Activated CD8-positive, alpha-beta T cell treated with anti-CD3 and anti-CD28 coated beads, Interleukin-2, amount 10 ng/mL, durations not matched to agents 7 days and 5 days (primary cell): Measurements from ENCODE around the gene PLEK. TPM values are rescaled to one million over a fixed set of nuclear protein-coding genes. Genes with fewer than 3 reads are reported as not detected.

ENCODE experiments used
- ATAC-seq: fragments of 150-1000 bp; cut with Tn5 transposase; one replicate; pipeline ENCODE4 v1.10.0; 2021; ENCODE audit warnings: moderate library complexity
- CTCF ChIA-PET: fragments of 350-600 bp; sonication (Branson Sonifier 250); formaldehyde crosslinking; loops from one replicate; lab custom pipeline; 2021; ENCODE audit warnings: antibody characterized with exemption; lab: Charles Lee
- POLR2A ChIA-PET: fragments of 350-600 bp; sonication (Branson Sonifier 250); formaldehyde crosslinking; loops from one replicate; lab custom pipeline; 2021; ENCODE audit warnings: antibody characterized with exemption; lab: Charles Lee
- DNase-seq: peaks from one replicate; pipeline ENCODE4 v3.0.0-alpha.2; 2020
- H3K27ac Mint-ChIP-seq: one replicate; pipeline ENCODE4 v1.8.0; 2021; ENCODE audit warnings: mild to moderate bottlenecking, mixed read lengths
- H3K27me3 Mint-ChIP-seq: one replicate; pipeline ENCODE4 v1.8.0; 2021; ENCODE audit warnings: low read depth, mixed read lengths
- H3K36me3 Mint-ChIP-seq: one replicate; pipeline ENCODE4 v1.8.0; 2021; ENCODE audit warnings: low read depth, mixed read lengths
- H3K4me1 Mint-ChIP-seq: one replicate; pipeline ENCODE4 v1.8.0; 2021; ENCODE audit warnings: low read depth, mixed read lengths
- H3K4me3 Mint-ChIP-seq: one replicate; pipeline ENCODE4 v1.8.0; 2021; ENCODE audit warnings: mild to moderate bottlenecking, mixed read lengths
- H3K9me3 Mint-ChIP-seq: one replicate; pipeline ENCODE4 v1.8.0; 2022; ENCODE audit warnings: mixed read lengths; ENCODE audit not compliant: insufficient read depth
- total RNA-seq, 2 experiments: library from RNA; stranded (reverse); gene quantifications; one replicate each; pipeline ENCODE4 v1.2.3, GENCODE V29; 2021

The PLEK gene
- total RNA-seq, 2 experiments from 2014 or later = 4.5 to 4.7 TPM

DNA sequence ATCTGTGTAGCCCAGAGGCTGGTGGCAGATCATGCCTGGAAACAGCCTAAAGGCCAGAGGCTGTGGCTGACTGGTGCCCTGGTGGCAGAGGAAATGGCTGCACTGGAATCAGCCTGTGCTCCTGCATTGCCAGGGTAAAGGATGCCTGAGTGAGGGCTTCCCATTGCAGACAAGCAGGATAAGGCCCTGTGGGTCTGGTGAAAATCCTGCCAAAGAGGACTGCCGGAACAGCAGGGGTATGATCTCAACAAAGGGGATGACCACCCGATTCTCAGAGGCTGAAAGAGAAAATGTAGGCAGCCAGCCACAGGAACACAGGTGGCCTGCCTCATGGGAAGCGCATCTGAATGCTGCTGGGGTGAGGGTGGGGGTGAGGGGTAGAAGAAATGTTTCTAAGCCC is 53.8 kb downstream of the PLEK start:
- H3K9me3 Mint-ChIP-seq = no peaks in the 10 kb centered on the region
- ATAC-seq = no peak
- H3K36me3 Mint-ChIP-seq = peaks cover 2% of the 10 kb centered on the region
- no peak overlapping the region for H3K4me3 Mint-ChIP-seq
- POLR2A ChIA-PET = no interaction called here
- H3K27me3 Mint-ChIP-seq = no peaks in the 10 kb centered on the region
- peaks cover 14% of the 10 kb centered on the region for H3K4me1 Mint-ChIP-seq
- no peak for DNase-seq
- CTCF ChIA-PET = interaction anchor here (0.8 to 1.7 kb wide), 3 partner anchors 23 to 28 kb away, joined by 4 to 11 read pairs (median 4); no protein-coding TSS in a partner anchor
- no peak overlapping the region for H3K27ac Mint-ChIP-seq

DNA sequence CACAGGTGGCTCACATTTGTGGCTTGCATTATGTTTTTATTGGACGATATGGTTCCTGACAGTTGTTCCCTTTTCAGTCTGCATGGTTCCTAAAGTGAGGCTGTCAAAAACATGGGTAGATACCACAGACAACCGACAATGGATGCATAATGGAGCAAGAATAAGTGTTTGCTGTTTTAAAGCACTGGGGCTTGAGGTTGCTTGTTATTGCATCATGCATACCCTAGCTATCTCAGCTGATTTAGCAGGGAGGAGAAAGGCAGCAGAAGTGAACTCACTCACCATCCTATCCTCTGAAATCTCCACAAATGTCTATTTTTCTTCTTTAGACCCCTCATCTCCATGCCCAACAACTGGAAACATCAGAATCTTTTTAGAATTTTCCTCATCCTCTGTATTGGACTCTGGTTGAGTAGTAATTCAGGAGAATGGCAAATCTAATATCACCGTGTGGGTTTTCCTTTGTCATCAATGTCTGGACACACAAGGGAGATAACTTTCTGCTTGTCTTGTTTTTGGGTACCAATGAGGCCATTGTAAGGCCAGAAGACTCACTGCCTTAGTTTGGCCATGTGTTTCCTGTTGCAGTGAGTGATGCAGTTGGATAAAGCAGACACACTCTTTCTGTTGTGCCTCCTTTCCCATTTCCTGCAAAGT is 55.3 kb downstream of the PLEK start:
- Mint-ChIP-seq H3K27ac (no peak overlapping the region), H3K9me3 (no peaks in the 10 kb centered on the region), H3K27me3 (no peaks in the 10 kb centered on the region), H3K4me1 (peaks cover 14% of the 10 kb centered on the region), H3K36me3 (peaks cover 2% of the 10 kb centered on the region), H3K4me3 (no peak overlapping the region)
- no peak for ATAC-seq
- no peak for DNase-seq
- ChIA-PET CTCF (interaction anchor here (1.6 kb wide), 1 partner anchor 21 kb away, joined by 8 read pairs; no protein-coding TSS in a partner anchor), POLR2A (no interaction called here)

DNA sequence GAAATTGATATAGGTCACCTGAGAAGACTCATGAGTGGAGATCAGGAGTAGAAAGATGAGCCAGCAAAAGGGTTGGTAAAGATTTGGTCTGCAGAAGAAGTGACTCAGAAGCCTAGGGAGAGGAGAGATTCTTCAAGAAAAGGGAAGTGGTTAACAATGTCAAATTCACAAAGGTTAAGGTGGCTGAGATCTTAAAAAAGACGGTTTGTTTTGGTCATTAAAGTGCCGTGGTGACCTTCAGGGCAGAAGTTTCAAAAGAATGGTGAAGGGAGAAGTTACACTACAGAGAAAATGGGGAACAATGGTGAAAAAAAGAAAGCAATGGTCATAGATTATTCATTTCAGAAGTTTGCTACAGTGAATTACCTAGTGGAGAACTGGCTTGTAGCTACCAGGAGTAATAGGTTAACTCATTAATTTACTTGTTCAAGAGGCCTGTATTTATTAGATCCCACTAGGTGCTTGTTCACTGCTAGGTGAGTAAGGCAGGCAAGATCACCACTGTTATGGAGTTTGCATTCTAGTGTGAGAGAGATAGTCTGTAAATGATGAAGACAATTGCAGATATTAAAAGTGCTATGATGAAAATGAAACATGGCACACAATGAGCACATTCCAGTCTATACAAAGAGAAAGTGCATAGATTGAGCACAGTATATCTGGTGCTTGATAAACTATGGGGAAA is 59.0 kb downstream of the PLEK start:
- ChIA-PET POLR2A (no interaction called here), CTCF (interaction anchor here (1.0 to 1.9 kb wide), 3 partner anchors 8 to 58 kb away, joined by 3 to 6 read pairs (median 5); no protein-coding TSS in a partner anchor)
- no peaks in the 10 kb centered on the region for H3K27me3 Mint-ChIP-seq
- DNase-seq (no peak), ATAC-seq (peak; percentile 77)
- H3K9me3 Mint-ChIP-seq = no peaks in the 10 kb centered on the region
- no peak overlapping the region for H3K4me3 Mint-ChIP-seq
- peaks cover 10% of the 10 kb centered on the region for H3K4me1 Mint-ChIP-seq
- peaks cover 2% of the 10 kb centered on the region for H3K36me3 Mint-ChIP-seq
- no peak overlapping the region for H3K27ac Mint-ChIP-seq

DNA sequence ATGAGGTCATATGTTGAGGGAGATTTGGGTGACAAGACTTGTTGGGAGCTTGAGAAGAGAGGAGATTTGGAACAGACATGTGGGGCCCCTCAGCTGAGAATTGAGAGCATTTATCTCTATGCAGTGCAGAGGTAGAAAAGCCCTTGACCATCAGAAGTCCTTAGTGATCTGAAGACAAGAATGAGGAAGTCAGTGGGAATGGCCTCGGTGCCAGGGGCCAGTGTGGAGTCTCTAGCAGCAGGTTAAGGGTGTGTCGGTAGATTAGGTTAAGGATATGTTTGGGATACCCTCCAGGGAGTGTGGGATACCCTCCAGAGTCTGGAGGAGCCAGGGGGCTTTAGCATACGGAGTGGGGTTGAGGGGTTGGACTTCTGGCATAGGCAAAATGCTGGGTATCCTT is 60.4 kb downstream of the PLEK start:
- Mint-ChIP-seq H3K36me3 (peaks cover 2% of the 10 kb centered on the region), H3K9me3 (no peaks in the 10 kb centered on the region), H3K27me3 (no peaks in the 10 kb centered on the region), H3K4me1 (peaks cover 10% of the 10 kb centered on the region), H3K27ac (no peak overlapping the region), H3K4me3 (no peak overlapping the region)
- CTCF ChIA-PET = interaction anchor here (0.7 to 1.9 kb wide), 3 partner anchors 10 to 483 kb away, joined by 3 to 5 read pairs (median 3); no protein-coding TSS in a partner anchor
- POLR2A ChIA-PET = no interaction called here
- DNase-seq (no peak), ATAC-seq (no peak)

DNA sequence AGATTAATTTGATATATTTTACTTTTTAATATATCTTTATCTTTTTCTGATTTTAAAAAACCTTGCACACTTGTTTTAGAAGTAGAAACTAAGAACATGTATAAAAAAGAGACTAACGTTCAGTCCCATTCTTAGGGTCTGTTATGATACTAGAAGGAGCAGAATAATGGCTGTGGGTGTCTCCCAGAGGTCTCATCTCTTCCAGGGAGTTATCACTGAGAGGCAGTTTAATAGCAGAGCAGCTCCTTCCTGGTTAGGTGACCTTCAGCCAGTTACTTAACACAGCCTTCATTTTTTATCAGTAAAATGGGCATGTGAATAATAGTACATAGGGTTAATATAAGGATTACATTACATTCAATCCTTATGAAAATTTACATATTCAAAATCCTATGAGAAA is 61.4 kb downstream of the PLEK start:
- Mint-ChIP-seq H3K4me3 (no peak overlapping the region), H3K36me3 (peaks cover 2% of the 10 kb centered on the region), H3K9me3 (no peaks in the 10 kb centered on the region), H3K27ac (no peak overlapping the region), H3K27me3 (peaks cover under 1% of the 10 kb centered on the region), H3K4me1 (peaks cover 10% of the 10 kb centered on the region)
- POLR2A ChIA-PET = interaction anchor here (1.0 kb wide), 1 partner anchor 40 kb away, joined by 3 read pairs; no protein-coding TSS in a partner anchor
- no peak for DNase-seq
- no peak for ATAC-seq
- CTCF ChIA-PET = interaction anchor here (1.1 to 5.0 kb wide), 4 partner anchors 15 to 274 kb away, joined by 3 to 48 read pairs (median 6); no protein-coding TSS in a partner anchor

DNA sequence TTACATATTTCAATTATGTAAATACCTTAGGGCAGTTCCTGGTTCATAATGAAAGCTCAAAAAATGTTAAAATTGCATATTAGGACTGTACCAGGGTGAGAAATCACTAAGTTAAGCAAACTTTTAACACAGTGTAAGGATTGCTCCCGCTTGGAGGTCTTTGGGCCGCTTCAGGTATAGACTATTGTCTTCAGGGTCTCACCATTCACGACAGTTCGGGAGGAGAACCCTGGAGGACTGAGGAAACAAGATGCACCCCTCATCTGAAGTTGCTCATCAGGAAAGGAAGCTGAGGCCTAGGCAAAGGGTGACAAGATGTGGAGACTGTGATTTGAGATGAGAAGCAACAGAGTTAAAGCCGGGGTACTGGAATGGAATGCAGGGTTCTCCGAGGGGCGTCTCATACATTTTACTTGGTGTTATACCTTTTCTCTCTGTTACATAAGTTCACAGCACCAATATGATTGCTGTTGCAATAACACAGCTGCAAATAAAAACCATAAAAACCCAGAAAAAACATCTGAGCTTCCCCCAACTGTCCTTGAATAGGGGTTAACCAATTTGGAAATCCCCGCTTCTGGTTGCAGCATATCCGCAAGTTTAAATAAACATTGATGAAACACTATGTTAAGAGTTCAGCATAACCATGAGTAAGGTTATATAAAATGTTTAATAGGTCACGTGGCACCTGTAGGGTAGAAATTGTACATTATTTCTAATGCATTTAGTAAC is 61.9 kb downstream of the PLEK start:
- H3K27ac Mint-ChIP-seq = peak overlapping the region; percentile 59
- no peaks in the 10 kb centered on the region for H3K9me3 Mint-ChIP-seq
- no peak overlapping the region for H3K4me3 Mint-ChIP-seq
- peaks cover under 1% of the 10 kb centered on the region for H3K36me3 Mint-ChIP-seq
- ChIA-PET POLR2A (interaction anchor here (1.0 kb wide), 1 partner anchor 40 kb away, joined by 3 read pairs; no protein-coding TSS in a partner anchor), CTCF (interaction anchor here (1.0 to 5.0 kb wide), 5 partner anchors 10 to 275 kb away, joined by 3 to 48 read pairs (median 4); no protein-coding TSS in a partner anchor)
- peaks cover 2% of the 10 kb centered on the region for H3K27me3 Mint-ChIP-seq
- DNase-seq (no peak), ATAC-seq (no peak)
- peaks cover 10% of the 10 kb centered on the region for H3K4me1 Mint-ChIP-seq

DNA sequence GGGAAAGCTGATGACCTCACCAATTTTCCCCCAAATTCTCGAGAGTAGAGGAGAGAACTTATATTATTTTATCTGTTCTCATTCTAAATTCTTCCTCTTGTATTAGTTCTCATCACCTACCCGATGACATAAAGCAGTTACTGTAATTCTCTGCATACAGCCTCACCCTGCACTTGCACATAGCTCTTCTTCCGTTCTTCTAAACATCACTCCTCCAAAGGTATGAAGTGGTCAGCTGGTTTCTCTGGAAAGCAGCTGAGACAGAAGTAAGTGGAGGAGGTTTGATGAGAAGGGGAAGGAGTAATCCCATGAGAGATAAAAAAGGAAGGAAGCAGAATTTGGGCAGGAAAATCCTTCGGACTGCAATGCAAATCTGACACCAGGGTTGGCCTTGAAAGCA is 63.0 kb downstream of the PLEK start:
- Mint-ChIP-seq H3K4me1 (peaks cover 6% of the 10 kb centered on the region), H3K27ac (no peak overlapping the region), H3K36me3 (no peaks in the 10 kb centered on the region), H3K4me3 (no peak overlapping the region), H3K27me3 (peaks cover 2% of the 10 kb centered on the region), H3K9me3 (no peaks in the 10 kb centered on the region)
- DNase-seq = no peak
- ATAC-seq = no peak
- ChIA-PET POLR2A (no interaction called here), CTCF (interaction anchor here (1.6 to 5.0 kb wide), 2 partner anchors 13 to 43 kb away, joined by 4 to 48 read pairs; no protein-coding TSS in a partner anchor)

DNA sequence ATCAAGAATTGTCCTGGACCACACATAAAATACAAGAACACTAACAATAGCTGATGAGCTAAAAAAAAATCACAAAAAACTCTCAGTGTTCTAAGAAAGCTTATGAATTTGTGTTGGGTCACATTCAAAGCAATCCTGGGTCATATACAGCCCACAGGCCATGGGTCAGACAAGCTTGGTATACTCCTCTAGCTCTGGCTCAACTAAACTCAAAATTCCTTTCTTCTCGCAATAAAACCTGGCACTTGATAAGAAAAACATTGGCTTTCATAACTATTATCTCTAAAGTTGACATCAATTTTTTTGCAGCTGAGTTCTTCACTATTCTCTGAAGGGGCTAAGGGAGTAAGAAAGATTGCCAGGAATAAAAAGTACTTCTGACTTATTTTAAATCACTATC is 63.7 kb downstream of the PLEK start:
- Mint-ChIP-seq H3K4me1 (peaks cover 6% of the 10 kb centered on the region), H3K36me3 (no peaks in the 10 kb centered on the region), H3K27me3 (peaks cover 2% of the 10 kb centered on the region), H3K27ac (no peak overlapping the region), H3K4me3 (no peak overlapping the region), H3K9me3 (no peaks in the 10 kb centered on the region)
- ChIA-PET POLR2A (no interaction called here), CTCF (interaction anchor here (1.6 to 5.0 kb wide), 2 partner anchors 13 to 44 kb away, joined by 4 to 48 read pairs; no protein-coding TSS in a partner anchor)
- DNase-seq = no peak
- no peak for ATAC-seq

DNA sequence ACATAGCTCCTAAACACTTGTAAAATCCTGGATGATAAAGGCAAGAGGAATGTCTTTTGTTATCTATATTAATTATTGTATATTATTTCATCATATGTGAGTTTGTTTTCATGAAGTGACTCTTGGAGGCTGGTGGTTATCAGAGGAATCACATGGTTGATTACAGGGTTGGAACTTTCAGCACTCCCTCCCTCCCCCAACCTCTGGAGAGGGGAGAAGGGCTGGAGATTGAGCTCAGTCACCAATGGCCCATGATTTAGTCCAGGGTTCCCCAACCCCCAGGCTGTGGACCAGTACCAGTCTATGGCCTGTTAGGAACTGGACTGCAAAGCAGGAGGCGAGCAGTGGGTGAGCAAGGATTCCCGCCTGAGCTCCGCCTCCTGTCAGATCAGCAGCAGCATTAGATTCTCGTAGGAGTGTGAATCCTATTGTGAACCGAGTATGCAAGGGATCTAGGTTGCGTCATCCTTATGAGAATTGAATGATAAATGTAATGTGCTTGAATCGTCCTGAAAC is 64.3 kb downstream of the PLEK start:
- DNase-seq (no peak), ATAC-seq (no peak)
- peaks cover 6% of the 10 kb centered on the region for H3K4me1 Mint-ChIP-seq
- no peak overlapping the region for H3K27ac Mint-ChIP-seq
- H3K9me3 Mint-ChIP-seq = no peaks in the 10 kb centered on the region
- no peak overlapping the region for H3K4me3 Mint-ChIP-seq
- POLR2A ChIA-PET = no interaction called here
- CTCF ChIA-PET = interaction anchor here (1.6 to 5.0 kb wide), 2 partner anchors 12 to 45 kb away, joined by 4 to 48 read pairs; no protein-coding TSS in a partner anchor
- H3K27me3 Mint-ChIP-seq = peaks cover 2% of the 10 kb centered on the region
- no peaks in the 10 kb centered on the region for H3K36me3 Mint-ChIP-seq

DNA sequence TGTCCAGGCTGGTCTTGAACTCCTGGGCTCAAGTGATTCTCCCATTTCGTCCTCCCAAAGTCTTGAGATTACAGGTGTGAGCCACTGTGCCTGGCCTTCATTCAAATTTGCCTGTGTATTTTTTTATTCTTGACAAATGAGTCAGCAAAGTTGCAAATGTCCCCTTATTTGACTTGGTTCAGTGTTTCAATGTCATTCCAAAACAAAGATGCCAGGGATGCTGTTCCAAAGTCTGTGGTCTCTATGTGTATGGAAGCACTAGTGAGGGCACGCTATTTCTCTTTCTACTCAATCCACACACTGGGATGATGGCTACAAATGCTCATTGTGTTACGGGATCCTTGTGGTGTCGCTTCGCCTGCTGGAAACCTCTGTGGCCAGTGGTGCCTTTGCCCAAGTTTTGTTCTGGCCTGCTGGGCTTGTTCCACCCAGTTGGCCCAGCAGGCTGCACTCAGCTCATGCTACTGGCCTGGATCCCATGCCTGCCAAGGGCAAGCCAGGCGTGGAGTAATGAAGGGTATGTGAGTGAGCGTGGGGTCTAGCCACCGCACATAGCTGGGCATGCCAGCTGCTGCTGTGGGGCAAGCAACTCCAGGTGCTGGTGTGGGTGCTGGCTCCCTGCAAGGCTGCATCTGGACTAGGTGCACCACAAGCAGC is 66.4 kb downstream of the PLEK start:
- Mint-ChIP-seq H3K4me1 (peaks cover 6% of the 10 kb centered on the region), H3K9me3 (no peaks in the 10 kb centered on the region), H3K27me3 (peaks cover 2% of the 10 kb centered on the region), H3K27ac (no peak overlapping the region), H3K4me3 (no peak overlapping the region), H3K36me3 (no peaks in the 10 kb centered on the region)
- no peak for DNase-seq
- no peak for ATAC-seq
- POLR2A ChIA-PET = no interaction called here
- CTCF ChIA-PET = interaction anchor here (1.1 to 2.6 kb wide), 2 partner anchors 10 to 33 kb away, joined by 3 to 12 read pairs; no protein-coding TSS in a partner anchor
